ENCODE measurements around the gene KRTAP19-3. TPM values are rescaled to one million over a fixed set of nuclear protein-coding genes. Genes with fewer than 3 reads are reported as not detected.

Gene KRTAP19-3
- total and polyA plus RNA-seq, 2 experiments from 2014 or later = not detected

- no peak for TF ChIP-seq EZH2phosphoT487 (IDR thresholded peaks at IDR 0.05; ENCODE audit: insufficient read depth, low read depth)
Observed at GRCh38 chr21:30448514-30448913, 43.3 kb downstream of the KRTAP19-3 start.

GRCh38 chr21:30447056-30447455 lies 44.8 kb downstream of the KRTAP19-3 start:
- H2AFZ ChIP-seq = no peak overlapping the region
- no peak overlapping the region for H3K4me3 ChIP-seq
- H3K4me2 ChIP-seq (ENCODE audit: unreplicated experiment) = no peak overlapping the region
- no peaks in the 10 kb centered on the region for H3K36me3 ChIP-seq (ENCODE audit: low read depth)
- no peak overlapping the region for H3K27ac ChIP-seq
- H4K20me1 ChIP-seq (ENCODE audit: insufficient read depth) = no peaks in the 10 kb centered on the region
- H3K27me3 ChIP-seq (replicated peaks; ENCODE audit: insufficient read depth) = no peaks in the 10 kb centered on the region
- H3K9me3 ChIP-seq (ENCODE audit: low read depth) = no peaks in the 10 kb centered on the region
- no peaks in the 10 kb centered on the region for H3K79me2 ChIP-seq (ENCODE audit: insufficient read depth)
- DNase-seq = no peak
- WGBS, 2 experiments (ENCODE audit: low coverage in 1 of 2, low lambda C conversion rate in 2 of 2, missing lambda C conversion rate in 2 of 2) = 11 to 12% methylated on average over 4 of the region's 4 CpGs
- in situ Hi-C loops (cut with MboI) = no loop called here
- TF ChIP-seq EZH2phosphoT487 (IDR thresholded peaks at IDR 0.05; ENCODE audit: insufficient read depth, low read depth) (no peak), EZH2 (IDR thresholded peaks at IDR 0.05; ENCODE audit: insufficient read depth, poor library complexity, severe bottlenecking) (no peak)
- H3K9ac ChIP-seq = no peak overlapping the region
- no peaks in the 10 kb centered on the region for H3F3A ChIP-seq (ENCODE audit: insufficient read depth)
- no peaks in the 10 kb centered on the region for H3K4me1 ChIP-seq (ENCODE audit: insufficient read depth)
- H3K9me2 ChIP-seq (ENCODE audit: insufficient read depth) = no peaks in the 10 kb centered on the region

More at GRCh38 chr21:30448514-30448913, 43.3 kb downstream of the KRTAP19-3 start:
- Histone ChIP-seq H3K4me2 (ENCODE audit: unreplicated experiment) (no peak overlapping the region), H3K79me2 (ENCODE audit: insufficient read depth) (no peaks in the 10 kb centered on the region), H3K27me3 (replicated peaks; ENCODE audit: insufficient read depth) (no peaks in the 10 kb centered on the region), H3K4me3 (no peak overlapping the region), H3K36me3 (ENCODE audit: low read depth) (no peaks in the 10 kb centered on the region), H3K9me3 (ENCODE audit: low read depth) (no peaks in the 10 kb centered on the region), H2AFZ (no peak overlapping the region), H3K9me2 (ENCODE audit: insufficient read depth) (no peaks in the 10 kb centered on the region), H3K4me1 (ENCODE audit: insufficient read depth) (no peaks in the 10 kb centered on the region), H3F3A (ENCODE audit: insufficient read depth) (no peaks in the 10 kb centered on the region), H3K9ac (no peak overlapping the region), H4K20me1 (ENCODE audit: insufficient read depth) (no peaks in the 10 kb centered on the region), H3K27ac (no peak overlapping the region)
- in situ Hi-C loops (cut with MboI) = no loop called here
- DNase-seq = no peak
- 28 to 37% methylated on average over 3 of the region's 3 CpGs for WGBS, 2 experiments (ENCODE audit: low coverage in 1 of 2, low lambda C conversion rate in 2 of 2, missing lambda C conversion rate in 2 of 2)

GRCh38 chr21:30444204-30444603 lies 47.6 kb downstream of the KRTAP19-3 start:
- Histone ChIP-seq H3K27ac (no peak overlapping the region), H3K9me3 (ENCODE audit: low read depth) (no peaks in the 10 kb centered on the region), H3K9me2 (ENCODE audit: insufficient read depth) (no peaks in the 10 kb centered on the region), H3K36me3 (ENCODE audit: low read depth) (no peaks in the 10 kb centered on the region), H3K4me2 (ENCODE audit: unreplicated experiment) (no peak overlapping the region), H3F3A (ENCODE audit: insufficient read depth) (no peaks in the 10 kb centered on the region), H3K27me3 (replicated peaks; ENCODE audit: insufficient read depth) (no peaks in the 10 kb centered on the region), H4K20me1 (ENCODE audit: insufficient read depth) (no peaks in the 10 kb centered on the region), H2AFZ (no peak overlapping the region), H3K79me2 (ENCODE audit: insufficient read depth) (no peaks in the 10 kb centered on the region), H3K4me1 (ENCODE audit: insufficient read depth) (no peaks in the 10 kb centered on the region), H3K9ac (no peak overlapping the region), H3K4me3 (no peak overlapping the region)
- WGBS, 2 experiments (ENCODE audit: low coverage in 1 of 2, low lambda C conversion rate in 2 of 2, missing lambda C conversion rate in 2 of 2) = 0 to 6% methylated on average over 1 of the region's 1 CpG
- in situ Hi-C loops (cut with MboI) = no loop called here
- TF ChIP-seq EZH2phosphoT487 (IDR thresholded peaks at IDR 0.05; ENCODE audit: insufficient read depth, low read depth) = no peak
- no peak for TF ChIP-seq EZH2 (IDR thresholded peaks at IDR 0.05; ENCODE audit: insufficient read depth, poor library complexity, severe bottlenecking)
- no peak for DNase-seq

GRCh38 chr21:30443226-30443625 lies 48.6 kb downstream of the KRTAP19-3 start:
- no peaks in the 10 kb centered on the region for H3K79me2 ChIP-seq (ENCODE audit: insufficient read depth)
- no peaks in the 10 kb centered on the region for H3F3A ChIP-seq (ENCODE audit: insufficient read depth)
- H3K9me3 ChIP-seq (ENCODE audit: low read depth) = no peaks in the 10 kb centered on the region

More at GRCh38 chr21:30443226-30443625, 48.6 kb downstream of the KRTAP19-3 start:
- TF ChIP-seq EZH2 (IDR thresholded peaks at IDR 0.05; ENCODE audit: insufficient read depth, poor library complexity, severe bottlenecking) (no peak), EZH2phosphoT487 (IDR thresholded peaks at IDR 0.05; ENCODE audit: insufficient read depth, low read depth) (no peak)
- DNase-seq = no peak
- Histone ChIP-seq H2AFZ (no peak overlapping the region), H3K4me2 (ENCODE audit: unreplicated experiment) (no peak overlapping the region), H3K4me1 (ENCODE audit: insufficient read depth) (no peaks in the 10 kb centered on the region), H3K9ac (no peak overlapping the region), H3K27ac (no peak overlapping the region), H3K27me3 (replicated peaks; ENCODE audit: insufficient read depth) (no peaks in the 10 kb centered on the region), H3K9me2 (ENCODE audit: insufficient read depth) (no peaks in the 10 kb centered on the region), H3K4me3 (no peak overlapping the region), H4K20me1 (ENCODE audit: insufficient read depth) (no peaks in the 10 kb centered on the region), H3K36me3 (ENCODE audit: low read depth) (no peaks in the 10 kb centered on the region)
- in situ Hi-C loops (cut with MboI) = no loop called here

Small RNA genes lying within 50 kb of the gene (small RNA-seq; reads per million reads assigned to genes)
- gene AP000567.1 (ENCODE audit: low read depth, low replicate concordance) = not detected
- not detected for gene KRTAP19-10P (ENCODE audit: low read depth, low replicate concordance)
- gene KRTAP19-11P (ENCODE audit: low read depth, low replicate concordance) = not detected
- gene KRTAP19-9P (ENCODE audit: low read depth, low replicate concordance) = not detected

Other genes starting within 250 kb of the KRTAP19-3 start
- not detected in 2 replicates for gene KRTAP24-1, start 209.1 kb downstream of the KRTAP19-3 start, total RNA-seq (2014; rRNA removed; shearing (Covaris generic))
- gene KRTAP24-1, start 209.1 kb downstream of the KRTAP19-3 start, polyA plus RNA-seq (2016; fragmentation: Nextera tagmentation; extraction: Ambion mirVana) = not detected in 2 replicates
- not detected in 2 replicates for gene KRTAP25-1, start 202.5 kb downstream of the KRTAP19-3 start, total RNA-seq (2014; rRNA removed; shearing (Covaris generic))
- gene KRTAP25-1, start 202.5 kb downstream of the KRTAP19-3 start, polyA plus RNA-seq (2016; fragmentation: Nextera tagmentation; extraction: Ambion mirVana) = not detected in 2 replicates
- not detected in 2 replicates for gene KRTAP26-1, start 171.7 kb downstream of the KRTAP19-3 start, total RNA-seq (2014; rRNA removed; shearing (Covaris generic))
- gene KRTAP26-1, start 171.7 kb downstream of the KRTAP19-3 start, polyA plus RNA-seq (2016; fragmentation: Nextera tagmentation; extraction: Ambion mirVana) = not detected in 2 replicates
- not detected in 2 replicates for gene KRTAP27-1, start 154.3 kb downstream of the KRTAP19-3 start, total RNA-seq (2014; rRNA removed; shearing (Covaris generic))
- not detected in 2 replicates for gene KRTAP27-1, start 154.3 kb downstream of the KRTAP19-3 start, polyA plus RNA-seq (2016; fragmentation: Nextera tagmentation; extraction: Ambion mirVana)
- gene KRTAP23-1, start 143.4 kb downstream of the KRTAP19-3 start, total RNA-seq (2014; rRNA removed; shearing (Covaris generic)) = not detected in 2 replicates
- not detected in 2 replicates for gene KRTAP23-1, start 143.4 kb downstream of the KRTAP19-3 start, polyA plus RNA-seq (2016; fragmentation: Nextera tagmentation; extraction: Ambion mirVana)
- not detected in 2 replicates for gene KRTAP13-2, start 119.7 kb downstream of the KRTAP19-3 start, total RNA-seq (2014; rRNA removed; shearing (Covaris generic))
- not detected in 2 replicates for gene KRTAP13-2, start 119.7 kb downstream of the KRTAP19-3 start, polyA plus RNA-seq (2016; fragmentation: Nextera tagmentation; extraction: Ambion mirVana)
- gene KRTAP13-1, start 96.0 kb downstream of the KRTAP19-3 start, total RNA-seq (2014; rRNA removed; shearing (Covaris generic)) = not detected in 2 replicates
- not detected in 2 replicates for gene KRTAP13-1, start 96.0 kb downstream of the KRTAP19-3 start, polyA plus RNA-seq (2016; fragmentation: Nextera tagmentation; extraction: Ambion mirVana)
- gene KRTAP13-3, start 66.1 kb downstream of the KRTAP19-3 start, total RNA-seq (2014; rRNA removed; shearing (Covaris generic)) = not detected in 2 replicates
- not detected in 2 replicates for gene KRTAP13-3, start 66.1 kb downstream of the KRTAP19-3 start, polyA plus RNA-seq (2016; fragmentation: Nextera tagmentation; extraction: Ambion mirVana)
- not detected in 2 replicates for gene KRTAP13-4, start 61.8 kb downstream of the KRTAP19-3 start, total RNA-seq (2014; rRNA removed; shearing (Covaris generic))
- gene KRTAP13-4, start 61.8 kb downstream of the KRTAP19-3 start, polyA plus RNA-seq (2016; fragmentation: Nextera tagmentation; extraction: Ambion mirVana) = not detected in 2 replicates
- gene KRTAP15-1, start 51.7 kb downstream of the KRTAP19-3 start, total RNA-seq (2014; rRNA removed; shearing (Covaris generic)) = not detected in 2 replicates
- not detected in 2 replicates for gene KRTAP15-1, start 51.7 kb downstream of the KRTAP19-3 start, polyA plus RNA-seq (2016; fragmentation: Nextera tagmentation; extraction: Ambion mirVana)
- gene KRTAP19-1, start 11.6 kb downstream of the KRTAP19-3 start, total RNA-seq (2014; rRNA removed; shearing (Covaris generic)) = not detected in 2 replicates
- not detected in 2 replicates for gene KRTAP19-1, start 11.6 kb downstream of the KRTAP19-3 start, polyA plus RNA-seq (2016; fragmentation: Nextera tagmentation; extraction: Ambion mirVana)
- gene KRTAP19-2, start 4.6 kb downstream of the KRTAP19-3 start, total RNA-seq (2014; rRNA removed; shearing (Covaris generic)) = not detected in 2 replicates
- gene KRTAP19-2, start 4.6 kb downstream of the KRTAP19-3 start, polyA plus RNA-seq (2016; fragmentation: Nextera tagmentation; extraction: Ambion mirVana) = not detected in 2 replicates
- not detected in 2 replicates for gene KRTAP19-4, start 5.2 kb upstream of the KRTAP19-3 start, total RNA-seq (2014; rRNA removed; shearing (Covaris generic))
- gene KRTAP19-4, start 5.2 kb upstream of the KRTAP19-3 start, polyA plus RNA-seq (2016; fragmentation: Nextera tagmentation; extraction: Ambion mirVana) = not detected in 2 replicates
- gene KRTAP19-5, start 10.1 kb upstream of the KRTAP19-3 start, total RNA-seq (2014; rRNA removed; shearing (Covaris generic)) = not detected in 2 replicates
- not detected in 2 replicates for gene KRTAP19-5, start 10.1 kb upstream of the KRTAP19-3 start, polyA plus RNA-seq (2016; fragmentation: Nextera tagmentation; extraction: Ambion mirVana)
- not detected in 2 replicates for gene KRTAP19-6, start 49.9 kb upstream of the KRTAP19-3 start, total RNA-seq (2014; rRNA removed; shearing (Covaris generic))
- gene KRTAP19-6, start 49.9 kb upstream of the KRTAP19-3 start, polyA plus RNA-seq (2016; fragmentation: Nextera tagmentation; extraction: Ambion mirVana) = not detected in 2 replicates
- not detected in 2 replicates for gene KRTAP19-7, start 69.3 kb upstream of the KRTAP19-3 start, total RNA-seq (2014; rRNA removed; shearing (Covaris generic))
- not detected in 2 replicates for gene KRTAP19-7, start 69.3 kb upstream of the KRTAP19-3 start, polyA plus RNA-seq (2016; fragmentation: Nextera tagmentation; extraction: Ambion mirVana)
- gene KRTAP22-2, start 98.4 kb upstream of the KRTAP19-3 start, total RNA-seq (2014; rRNA removed; shearing (Covaris generic)) = not detected in 2 replicates
- gene KRTAP22-2, start 98.4 kb upstream of the KRTAP19-3 start, polyA plus RNA-seq (2016; fragmentation: Nextera tagmentation; extraction: Ambion mirVana) = not detected in 2 replicates
- gene KRTAP6-3, start 100.4 kb upstream of the KRTAP19-3 start, total RNA-seq (2014; rRNA removed; shearing (Covaris generic)) = not detected in 2 replicates
- gene KRTAP6-3, start 100.4 kb upstream of the KRTAP19-3 start, polyA plus RNA-seq (2016; fragmentation: Nextera tagmentation; extraction: Ambion mirVana) = not detected in 2 replicates
- gene KRTAP6-2, start 106.9 kb upstream of the KRTAP19-3 start, total RNA-seq (2014; rRNA removed; shearing (Covaris generic)) = not detected in 2 replicates
- gene KRTAP6-2, start 106.9 kb upstream of the KRTAP19-3 start, polyA plus RNA-seq (2016; fragmentation: Nextera tagmentation; extraction: Ambion mirVana) = not detected in 2 replicates
- gene KRTAP22-1, start 109.1 kb upstream of the KRTAP19-3 start, total RNA-seq (2014; rRNA removed; shearing (Covaris generic)) = not detected in 2 replicates
- gene KRTAP22-1, start 109.1 kb upstream of the KRTAP19-3 start, polyA plus RNA-seq (2016; fragmentation: Nextera tagmentation; extraction: Ambion mirVana) = not detected in 2 replicates
- gene KRTAP6-1, start 121.9 kb upstream of the KRTAP19-3 start, total RNA-seq (2014; rRNA removed; shearing (Covaris generic)) = not detected in 2 replicates
- gene KRTAP6-1, start 121.9 kb upstream of the KRTAP19-3 start, polyA plus RNA-seq (2016; fragmentation: Nextera tagmentation; extraction: Ambion mirVana) = not detected in 2 replicates
- gene KRTAP20-1, start 124.4 kb upstream of the KRTAP19-3 start, total RNA-seq (2014; rRNA removed; shearing (Covaris generic)) = not detected in 2 replicates
- not detected in 2 replicates for gene KRTAP20-1, start 124.4 kb upstream of the KRTAP19-3 start, polyA plus RNA-seq (2016; fragmentation: Nextera tagmentation; extraction: Ambion mirVana)
- gene KRTAP20-4, start 128.6 kb upstream of the KRTAP19-3 start, total RNA-seq (2014; rRNA removed; shearing (Covaris generic)) = not detected in 2 replicates
- gene KRTAP20-4, start 128.6 kb upstream of the KRTAP19-3 start, polyA plus RNA-seq (2016; fragmentation: Nextera tagmentation; extraction: Ambion mirVana) = not detected in 2 replicates
- not detected in 2 replicates for gene KRTAP20-2, start 143.2 kb upstream of the KRTAP19-3 start, total RNA-seq (2014; rRNA removed; shearing (Covaris generic))
- not detected in 2 replicates for gene KRTAP20-2, start 143.2 kb upstream of the KRTAP19-3 start, polyA plus RNA-seq (2016; fragmentation: Nextera tagmentation; extraction: Ambion mirVana)
- not detected in 2 replicates for gene KRTAP20-3, start 150.9 kb upstream of the KRTAP19-3 start, total RNA-seq (2014; rRNA removed; shearing (Covaris generic))
- not detected in 2 replicates for gene KRTAP20-3, start 150.9 kb upstream of the KRTAP19-3 start, polyA plus RNA-seq (2016; fragmentation: Nextera tagmentation; extraction: Ambion mirVana)
- not detected in 2 replicates for gene KRTAP21-3, start 226.8 kb upstream of the KRTAP19-3 start, total RNA-seq (2014; rRNA removed; shearing (Covaris generic))
- not detected in 2 replicates for gene KRTAP21-3, start 226.8 kb upstream of the KRTAP19-3 start, polyA plus RNA-seq (2016; fragmentation: Nextera tagmentation; extraction: Ambion mirVana)

Data from GM23248 (cell line).